Measurements from ENCODE around the gene HAUS8.
"Not testable (repeated sequence)": the region's sequence is repeated elsewhere in the genome, so short reads cannot be mapped to it uniquely, and the experiment has no call there.

Gene HAUS8

DNA sequence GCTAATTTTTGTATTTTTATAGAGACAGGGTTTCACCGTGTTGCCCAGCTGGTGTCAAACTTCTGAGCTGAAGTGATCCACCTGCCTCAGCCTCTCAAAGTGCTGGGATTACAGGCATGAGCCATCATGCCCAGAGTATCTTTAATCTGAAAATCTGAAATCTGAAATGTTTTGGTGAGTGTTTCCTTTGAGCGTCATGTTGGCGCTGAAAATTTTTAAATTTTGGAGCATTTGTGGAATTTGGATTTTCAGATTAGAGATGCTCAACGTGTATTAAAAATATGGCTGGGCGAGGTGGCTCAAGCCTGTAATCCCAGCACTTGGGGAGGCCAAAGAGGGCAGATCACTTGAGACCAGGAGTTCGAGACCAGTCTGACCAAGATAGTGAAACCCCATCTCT, 43.5 kb downstream of the HAUS8 start:
- no peak for DNase-seq

DNA sequence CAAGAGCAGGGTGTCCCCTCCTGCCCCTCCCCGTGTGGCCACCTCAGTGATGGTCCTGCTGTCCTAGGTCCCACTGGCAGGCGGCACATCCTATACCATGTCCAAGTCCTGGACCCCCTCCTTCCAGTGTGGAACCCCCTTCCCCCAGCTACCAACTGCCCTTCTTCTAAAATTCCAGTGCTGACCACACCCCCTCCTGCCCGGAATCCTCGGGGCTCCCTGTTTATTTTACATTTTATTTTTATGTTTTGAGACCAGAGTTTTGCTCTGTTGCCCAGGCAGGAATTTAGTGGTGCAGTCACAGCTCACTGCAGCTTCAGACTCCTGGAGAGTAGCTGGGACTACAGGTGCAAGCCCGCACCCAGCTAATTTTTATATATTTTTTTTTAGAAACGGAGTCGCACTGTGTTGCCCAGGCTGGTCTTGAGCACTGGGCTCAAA, 47.7 kb downstream of the HAUS8 start:
- DNase-seq: no peak

DNA sequence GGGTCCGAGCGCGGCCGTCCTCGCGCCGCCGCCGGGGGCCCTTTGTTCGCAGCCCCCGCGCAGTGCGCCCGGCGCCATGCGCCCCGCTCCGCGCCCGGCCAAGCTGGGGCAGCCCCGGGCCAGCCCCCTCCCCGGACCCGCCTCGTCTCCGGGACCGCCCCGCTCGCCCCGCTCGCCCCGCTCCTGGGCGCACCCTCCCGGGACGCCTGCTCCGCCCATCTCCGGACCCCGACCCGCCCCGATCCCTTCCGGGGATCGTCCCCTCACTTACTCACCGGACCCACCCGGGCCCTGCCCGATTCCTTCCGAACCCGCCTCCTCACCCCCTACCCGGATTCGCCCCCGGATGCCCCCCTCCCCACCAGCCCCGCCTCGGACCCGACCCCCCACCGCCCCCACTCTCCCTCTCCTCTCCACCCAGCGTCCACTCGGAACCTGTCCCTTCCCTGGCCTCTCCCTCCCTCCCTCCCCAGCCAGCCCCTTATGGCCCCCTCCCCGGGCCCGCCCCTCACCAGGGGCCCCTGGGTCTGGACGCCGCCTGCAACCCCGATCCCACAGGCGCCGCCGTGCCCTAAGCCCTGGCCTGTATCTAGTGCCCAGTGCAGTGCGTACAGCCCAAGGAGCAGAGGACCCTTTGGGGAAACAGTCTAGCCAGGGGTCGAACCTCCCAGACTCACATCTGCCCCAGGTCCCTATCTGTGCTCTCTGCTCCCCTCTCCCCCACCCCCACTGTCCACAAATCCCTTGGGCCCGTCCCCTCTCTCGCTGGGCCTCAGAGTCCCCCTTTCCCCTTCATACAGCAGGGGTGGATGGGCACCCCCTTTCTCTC, 48.3 kb downstream of the HAUS8 start, which contains the start of gene CPAMD8:
TSS of gene CPAMD8 (minus strand) at position 105 of the 829 bp plus-strand sequence. CDS start 168 bp downstream, outside the sequence.
- no peak for DNase-seq

DNA sequence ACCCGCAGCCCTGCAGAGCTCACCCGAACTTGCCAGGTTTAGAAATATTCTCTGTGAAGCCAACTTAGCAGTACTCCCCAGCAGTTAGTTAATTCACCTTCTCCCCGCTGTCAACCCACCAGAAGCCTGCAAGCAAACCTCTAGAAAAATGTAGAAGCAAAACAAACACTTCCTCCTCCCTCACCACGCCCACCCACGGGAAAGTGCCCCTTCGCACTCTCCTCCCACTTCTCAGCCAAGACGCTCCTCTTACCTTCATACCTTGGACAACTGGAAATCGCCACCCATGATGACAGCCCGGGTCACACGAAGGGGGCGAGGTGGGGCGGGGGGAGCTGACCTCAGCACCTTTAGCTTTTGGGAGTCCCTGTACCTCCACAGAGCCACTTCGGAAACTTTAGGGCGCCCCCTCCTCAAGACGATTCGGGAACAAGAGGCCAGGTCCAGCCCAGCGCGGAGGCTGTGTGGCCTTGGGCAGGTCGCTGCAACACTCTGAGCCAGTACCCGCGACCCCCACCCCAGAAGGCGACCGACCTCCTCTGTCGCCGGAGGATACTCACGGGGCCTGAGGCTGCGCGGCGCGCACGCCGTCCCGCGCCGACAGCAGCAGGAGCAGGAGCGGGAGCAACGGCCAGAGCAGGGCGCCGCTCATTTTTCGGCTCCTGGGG, 49.1 kb downstream of the HAUS8 start:
- DNase-seq: no peak

DNA sequence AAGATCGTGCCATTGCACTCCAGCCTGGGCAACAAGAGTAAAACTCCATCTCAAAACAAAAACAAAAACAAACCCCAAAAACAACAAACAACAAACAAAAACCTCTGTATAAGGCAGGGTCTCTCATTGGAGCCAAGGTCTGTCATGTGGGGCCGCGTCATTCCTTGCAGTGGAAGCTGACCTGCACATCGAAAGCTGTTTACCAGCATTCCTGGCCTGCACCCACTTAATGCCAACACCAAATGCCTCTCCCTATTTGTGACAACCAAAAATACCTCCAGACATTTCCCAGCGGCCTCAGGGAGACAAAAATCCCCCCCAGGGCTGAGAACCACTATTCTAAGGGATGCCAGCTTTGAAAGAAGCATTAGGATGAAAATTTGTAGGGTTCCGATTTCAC, 49.9 kb downstream of the HAUS8 start:
- DNase-seq: no peak

DNA sequence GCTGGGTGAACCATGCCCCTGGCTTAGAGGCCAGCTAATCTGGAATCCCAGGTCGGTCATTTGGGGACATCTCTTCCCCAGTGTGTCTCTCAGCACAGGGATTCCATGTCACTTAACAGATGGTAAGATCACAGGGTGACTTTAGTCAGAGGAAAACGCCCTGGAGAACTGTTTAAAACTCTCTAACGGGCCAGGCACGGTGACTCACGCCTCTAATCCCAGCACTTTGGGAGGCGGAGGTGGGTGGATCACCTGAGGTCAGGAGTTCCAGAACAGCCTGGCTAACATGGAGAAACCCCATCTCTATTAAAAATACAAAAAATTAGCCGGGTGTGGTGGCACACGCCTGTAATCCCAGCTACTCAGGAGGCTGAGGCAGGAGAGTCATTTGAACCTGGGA, 50.3 kb downstream of the HAUS8 start:
- DNase-seq: not testable (repeated sequence)

DNA sequence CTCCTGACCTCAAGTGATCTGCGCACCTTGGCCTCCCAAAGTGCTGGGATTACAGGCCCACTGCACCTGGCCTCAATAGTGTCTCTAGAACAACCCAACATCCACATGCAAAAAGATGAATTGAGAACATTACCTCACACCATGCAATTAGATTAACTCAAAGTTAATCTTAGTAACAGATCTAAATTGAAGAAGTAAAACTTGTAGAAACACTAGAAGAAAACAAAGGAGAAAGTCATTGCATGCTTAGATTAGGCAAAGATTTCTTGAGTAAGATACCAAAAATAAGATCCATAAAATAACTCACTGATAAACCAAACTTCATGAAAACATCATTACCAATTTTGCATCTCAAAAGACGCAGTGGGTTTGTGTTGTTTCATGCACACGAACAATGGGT, 51.4 kb downstream of the HAUS8 start:
- no peak for DNase-seq

DNA sequence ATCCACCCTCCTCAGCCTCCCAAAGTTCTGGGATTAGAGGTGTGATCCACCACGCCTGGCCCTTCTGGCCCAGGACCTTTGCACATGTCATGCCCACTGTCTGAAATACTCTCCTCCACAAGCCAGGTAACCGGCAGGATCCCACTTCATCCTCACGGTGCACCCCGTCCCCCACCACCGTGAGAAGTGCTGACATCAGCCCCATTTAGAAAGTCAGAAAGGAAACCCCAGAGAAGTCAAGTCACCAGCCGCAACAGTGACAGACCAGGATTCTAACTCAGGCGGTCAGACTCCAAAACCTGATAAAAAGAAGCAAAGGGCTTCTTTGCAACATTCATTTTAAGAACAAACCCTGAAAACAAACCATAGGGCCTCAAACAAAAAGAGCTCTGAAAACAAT, 52.5 kb downstream of the HAUS8 start:
- DNase-seq: no peak

DNA sequence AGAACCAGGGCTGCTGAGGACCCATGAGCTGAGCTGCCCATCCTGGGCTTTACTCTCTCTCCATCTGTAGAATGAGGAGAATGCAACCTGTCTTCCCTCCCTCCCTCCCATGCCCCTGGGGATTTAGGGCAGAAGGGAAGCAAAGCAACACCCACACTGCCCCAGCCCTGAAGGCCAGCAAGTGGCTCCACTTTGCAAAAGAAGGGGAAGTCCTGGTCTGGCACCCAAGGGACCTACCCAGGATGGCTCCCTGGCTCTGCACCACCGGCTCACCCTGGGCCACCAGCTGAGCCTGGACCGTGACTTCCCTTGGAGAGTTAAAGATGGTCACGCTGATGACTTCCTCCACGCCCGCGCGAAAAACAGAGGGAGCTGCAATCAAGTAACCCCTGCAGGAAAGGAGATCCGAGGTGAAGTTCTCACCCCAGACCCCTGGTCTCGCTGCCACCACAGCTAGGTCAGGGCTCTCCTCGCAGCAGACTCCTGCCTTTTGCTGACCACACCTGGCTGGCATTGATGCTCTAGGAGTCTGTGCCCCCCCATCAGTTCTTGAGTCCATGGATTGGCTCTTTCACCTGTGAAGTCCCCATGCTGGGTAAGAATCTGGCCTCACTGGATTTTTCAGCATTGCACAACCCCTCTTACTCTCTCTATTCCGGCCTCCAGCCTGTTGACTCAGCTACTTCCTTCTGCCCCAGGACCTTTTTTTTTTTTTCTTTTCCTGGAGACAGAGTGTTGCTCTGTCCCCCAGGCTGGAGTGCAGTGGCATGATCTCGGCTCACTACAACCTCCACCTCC, 53.3 kb downstream of the HAUS8 start:
- DNase-seq: no peak

DNA sequence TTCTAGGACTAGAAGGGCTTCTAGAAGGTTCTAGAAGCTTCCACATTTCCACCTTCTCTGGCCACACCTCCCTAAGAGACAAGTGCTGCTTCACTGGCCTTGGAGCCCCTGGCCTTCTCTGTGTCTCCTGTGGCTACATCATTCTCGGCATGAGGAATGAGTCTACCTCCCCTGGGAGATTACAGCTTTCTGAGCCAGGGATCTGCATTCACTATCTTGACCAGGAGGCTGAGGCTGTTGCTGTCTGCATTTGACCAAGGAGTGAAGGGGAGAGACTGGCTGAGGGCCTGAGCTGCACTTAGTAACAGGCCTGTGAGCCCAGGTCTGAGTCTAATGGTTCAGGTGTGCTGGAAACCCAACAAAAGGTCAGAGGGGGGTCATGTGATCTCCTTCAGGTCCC, 53.9 kb downstream of the HAUS8 start:
- DNase-seq: no peak

DNA sequence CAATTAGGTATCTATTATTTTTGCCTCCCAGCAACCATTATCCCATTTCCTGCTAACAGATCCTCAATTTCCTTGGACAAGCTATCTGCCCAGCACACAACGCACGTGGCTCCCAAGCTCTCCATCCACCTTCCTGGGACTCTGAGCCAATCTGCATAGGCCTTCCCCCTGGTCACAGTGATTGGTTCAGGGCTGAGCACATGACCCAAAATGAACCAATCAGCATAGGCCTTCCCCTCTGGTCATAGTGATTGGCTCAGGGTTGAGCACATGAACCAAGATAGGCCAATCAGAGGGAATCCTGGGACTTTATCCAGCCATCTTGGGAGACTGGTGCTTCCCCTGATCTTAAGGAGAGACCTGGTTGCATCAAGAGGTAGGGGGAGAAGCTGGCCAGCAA, 54.4 kb downstream of the HAUS8 start:
- no peak for DNase-seq

DNA sequence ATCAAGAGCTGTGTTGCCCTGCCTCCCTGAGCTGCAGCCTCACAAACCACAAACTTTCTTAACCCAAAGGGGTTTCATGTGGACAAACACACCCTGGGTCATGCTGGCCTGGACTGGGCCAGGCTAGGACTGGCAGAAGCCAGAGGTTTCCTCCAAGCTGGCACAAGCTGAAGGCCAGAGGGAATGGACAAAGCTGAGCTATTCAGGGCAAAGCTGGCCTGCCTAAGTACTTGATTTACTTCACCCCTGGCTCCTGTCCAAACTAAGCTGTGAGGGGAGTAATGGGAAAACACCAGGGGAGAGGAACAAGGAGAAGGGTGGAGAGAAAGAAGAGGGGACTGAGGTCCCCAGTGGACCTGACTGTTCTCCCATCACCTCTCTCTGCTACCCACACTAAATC, 54.9 kb downstream of the HAUS8 start:
- no peak for DNase-seq

DNA sequence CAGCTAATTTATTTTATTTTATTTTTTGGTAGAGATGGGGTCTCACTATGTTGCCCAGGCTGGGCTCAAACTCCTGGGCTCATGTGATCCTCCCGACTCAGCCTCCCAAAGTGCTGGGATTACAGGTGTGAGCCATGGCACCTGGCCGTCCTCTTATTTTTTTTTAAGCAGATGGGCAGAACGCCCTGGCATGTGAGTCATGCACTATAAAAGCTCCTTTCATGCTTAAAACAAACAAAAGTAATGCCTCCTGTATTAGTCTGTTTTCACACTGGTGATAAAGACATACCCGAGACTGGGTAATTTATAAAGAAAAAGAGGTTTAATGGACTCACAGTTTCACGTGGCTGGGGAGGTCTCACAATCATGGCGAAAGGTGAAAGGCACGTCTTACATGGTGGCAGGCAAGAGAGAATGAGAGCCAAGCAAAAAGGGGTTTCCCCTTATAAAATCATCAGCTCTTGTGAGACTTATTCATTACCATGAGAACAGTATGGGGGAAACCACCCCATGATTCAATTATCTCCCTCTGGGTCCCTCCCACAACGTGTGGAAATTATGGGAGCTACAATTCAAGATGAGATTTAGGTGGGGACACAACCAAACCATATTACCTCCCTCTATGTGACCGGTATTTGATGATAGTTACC, 60.9 kb downstream of the HAUS8 start:
- DNase-seq: not testable (repeated sequence)

DNA sequence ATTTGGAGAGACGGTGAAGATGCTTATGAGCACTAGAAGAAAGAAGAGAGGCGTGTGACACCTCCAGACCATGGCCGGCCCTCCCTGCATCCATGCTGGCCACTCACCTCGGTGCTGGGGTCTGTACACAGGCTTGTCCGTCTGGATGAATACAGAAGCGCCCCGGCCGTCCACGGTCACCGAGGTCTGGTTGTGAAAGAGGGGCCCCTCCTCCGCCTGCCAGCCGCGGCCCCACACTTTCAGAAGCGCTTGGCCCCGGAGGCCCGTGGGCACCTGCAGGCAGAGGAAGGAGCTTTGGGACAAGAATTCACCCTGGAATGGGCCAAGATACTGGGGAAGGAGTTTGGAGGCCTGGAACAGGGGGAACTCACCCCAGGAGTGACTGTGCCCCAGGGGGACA, 63.8 kb downstream of the HAUS8 start:
- DNase-seq: no peak

DNA sequence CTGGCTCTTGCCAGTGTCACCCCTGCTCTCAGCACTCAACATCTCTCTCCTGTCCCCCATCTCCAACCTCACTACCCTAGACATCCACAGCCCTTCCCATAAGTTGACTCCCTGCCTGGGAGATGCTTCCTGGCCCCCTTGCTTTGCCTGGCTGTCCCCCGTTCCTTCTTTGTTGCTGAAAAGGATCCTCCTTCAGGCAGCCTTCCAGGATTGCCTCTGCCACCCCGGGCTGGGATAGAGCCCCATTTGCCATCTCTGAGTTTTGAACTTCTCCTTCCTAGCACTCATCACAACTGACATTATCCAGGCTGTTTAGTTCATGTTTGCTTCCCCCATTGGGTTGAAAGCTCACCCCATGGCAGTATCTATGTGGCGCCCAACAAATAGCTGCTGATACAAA, 68.7 kb downstream of the HAUS8 start:
- DNase-seq: no peak

DNA sequence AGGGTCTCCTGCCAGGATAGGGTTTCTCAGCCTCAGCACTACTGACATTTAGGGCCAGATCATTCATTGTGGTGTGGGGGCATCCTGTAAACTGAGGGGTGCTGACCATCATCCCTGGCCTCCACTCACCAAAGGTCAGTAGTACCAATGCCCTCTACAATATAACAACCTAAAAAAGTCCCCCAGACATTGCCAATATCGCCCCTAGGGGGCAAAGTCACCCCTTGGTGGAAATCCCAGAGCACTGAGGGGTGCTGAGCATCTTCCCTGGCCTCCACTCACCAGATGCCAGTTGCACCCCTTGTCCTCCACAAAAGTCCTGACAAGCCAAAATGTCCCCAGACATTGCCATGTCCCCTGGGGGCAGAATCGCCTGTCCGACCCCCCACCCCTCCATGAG, 70.3 kb downstream of the HAUS8 start:
- DNase-seq: no peak

DNA sequence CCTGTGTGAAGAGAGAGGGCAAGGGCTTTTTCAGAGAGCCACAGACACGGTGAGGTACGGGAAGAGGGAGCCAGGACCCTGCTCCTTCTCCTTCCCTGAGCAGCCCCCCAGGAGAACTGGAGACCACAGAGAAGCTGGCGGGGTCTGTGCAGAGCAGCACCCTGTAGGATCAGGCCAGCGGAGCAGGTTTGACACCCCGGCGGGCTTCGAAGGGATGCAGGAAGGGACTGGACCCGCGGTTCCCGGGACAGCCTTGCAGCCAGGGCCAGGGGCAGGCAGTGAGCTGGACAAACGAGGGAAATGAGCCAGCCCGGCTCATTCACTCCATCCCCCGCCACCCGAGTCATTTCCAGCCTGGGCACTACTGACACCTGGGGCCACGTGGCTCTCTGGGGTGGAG, 70.9 kb downstream of the HAUS8 start:
- DNase-seq: no peak

DNA sequence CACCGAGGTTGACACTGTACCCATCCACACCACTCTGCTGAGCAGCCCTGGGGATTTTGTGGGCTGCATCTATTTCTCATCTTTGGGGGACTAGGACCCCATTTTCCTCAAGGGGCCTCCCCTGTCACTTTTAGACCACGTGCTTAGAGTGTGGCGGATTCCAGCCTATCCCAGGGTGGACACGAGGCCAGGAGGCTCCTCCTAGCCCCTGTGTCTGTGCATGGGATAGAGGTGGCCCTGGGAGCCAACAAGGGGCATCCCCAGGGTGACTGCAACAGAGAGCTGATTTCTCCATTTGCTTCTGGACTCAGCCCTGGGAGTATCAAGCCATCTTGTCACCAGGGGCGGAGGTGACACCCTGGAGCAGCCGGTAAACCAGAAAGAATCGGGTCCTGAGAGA, 72.8 kb downstream of the HAUS8 start:
- DNase-seq: no peak

DNA sequence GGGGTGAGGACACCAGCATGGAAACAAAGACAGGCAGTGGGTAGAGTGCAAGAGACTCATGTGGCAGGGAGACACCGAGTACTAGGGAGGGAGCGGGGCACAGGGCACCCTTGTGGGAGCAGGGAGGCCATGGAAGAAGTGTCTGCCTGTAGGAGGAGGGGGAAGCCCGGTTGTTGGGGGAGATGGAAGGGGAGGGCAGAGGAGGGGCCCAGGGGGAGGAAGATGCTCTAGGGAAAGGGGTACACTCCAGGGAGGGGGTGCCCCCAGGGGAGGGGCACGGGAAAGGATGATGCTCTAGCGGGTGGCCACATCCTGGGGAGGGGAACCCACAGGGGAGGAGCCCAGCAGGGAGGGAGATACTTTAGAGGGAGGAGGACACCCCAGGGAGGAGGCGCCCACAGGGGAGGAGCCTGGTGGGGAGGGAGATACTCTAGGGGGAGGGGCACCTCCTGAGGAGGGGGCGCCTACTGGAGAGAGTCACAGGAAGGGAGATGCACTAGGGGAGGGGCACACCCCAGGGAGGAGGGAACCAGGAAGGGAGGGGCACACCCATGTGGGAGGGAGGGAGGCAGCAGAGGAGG, 73.6 kb downstream of the HAUS8 start:
- DNase-seq: peak; percentile 33 to 49
